Calu3 (cell line): ENCODE measurements around the gene TNFRSF6B. TPM values are rescaled to one million over a fixed set of nuclear protein-coding genes. Genes with fewer than 3 reads are reported as not detected.

Source experiments
- BruUV-seq: library from RNA; stranded (reverse); fragments of 400-500 nt; replicated peaks from 2 replicates; lab custom pipeline; 2021; lab: Mats Ljungman, UMichigan
- CTCF ChIA-PET: fragments of 300-600 bp; sonication (Branson Sonifier 250); formaldehyde crosslinking; loops from one replicate; lab custom pipeline; 2022; ENCODE audit warnings: antibody characterized with exemption; lab: Charles Lee
- DNase-seq: peaks from one replicate; pipeline ENCODE4 v3.0.0; 2022
- H3K27ac Mint-ChIP-seq: one replicate; pipeline ENCODE4 v1.8.0; 2022; ENCODE audit warnings: mixed read lengths; ENCODE audit not compliant: unreplicated experiment
- H3K27me3 Mint-ChIP-seq: one replicate; pipeline ENCODE4 v1.8.0; 2022; ENCODE audit warnings: mixed read lengths; ENCODE audit not compliant: unreplicated experiment
- H3K36me3 Mint-ChIP-seq: one replicate; pipeline ENCODE4 v1.8.0; 2022; ENCODE audit warnings: mild to moderate bottlenecking, moderate library complexity, mixed read lengths; ENCODE audit not compliant: insufficient read depth, unreplicated experiment
- H3K4me1 Mint-ChIP-seq: one replicate; pipeline ENCODE4 v1.8.0; 2022; ENCODE audit warnings: mild to moderate bottlenecking, low read depth, mixed read lengths; ENCODE audit not compliant: unreplicated experiment
- H3K4me3 Mint-ChIP-seq: one replicate; pipeline ENCODE4 v1.8.0; 2022; ENCODE audit warnings: mild to moderate bottlenecking, low read depth, moderate library complexity, mixed read lengths; ENCODE audit not compliant: unreplicated experiment
- H3K9me3 Mint-ChIP-seq: one replicate; pipeline ENCODE4 v1.8.0; 2022; ENCODE audit warnings: low read depth, mixed read lengths; ENCODE audit not compliant: unreplicated experiment
- CTCF ChIP-seq: fragments of 200-600 bp; IDR thresholded peaks from one replicate; pipeline ENCODE4 v1.8.0; 2022; ENCODE audit warnings: antibody characterized with exemption; ENCODE audit not compliant: unreplicated experiment
- intact Hi-C: fragments of 100-400 bp; cut with micrococcal nuclease; formaldehyde crosslinking; loops from one replicate; pipeline ENCODE4 v1.10.0; 2022; ENCODE audit not compliant: unreplicated experiment
- total RNA-seq: library from RNA; stranded (reverse); gene quantifications from 2 replicates; pipeline ENCODE4 v1.2.3, GENCODE V29; 2022

TNFRSF6B gene
- total RNA-seq, 1 experiment from 2014 or later, result not detected

- Mint-ChIP-seq H3K27me3 (no peaks in the 10 kb centered on the region), H3K36me3 (peaks cover 100% of the 10 kb centered on the region), H3K9me3 (no peaks in the 10 kb centered on the region), H3K27ac (peak overlapping the region; percentile 83), H3K4me1 (peaks cover 42% of the 10 kb centered on the region), H3K4me3 (peak overlapping the region; percentile 19)
- intact Hi-C loops, result no loop called here
- no peak for TF ChIP-seq CTCF
- CTCF ChIA-PET, result interaction anchor here (0.5 to 1.8 kb wide), 3 partner anchors 30 to 152 kb away, joined by 4 to 6 read pairs (median 4); partner anchors contain the start of gene PTK6
- no TSS peak for BruUV-seq
- no peak for DNase-seq
These were observed 7.1 kb upstream of the TNFRSF6B start for GRCh38 chr20:63689046-63690002.

GRCh38 chr20:63690003-63690897, 6.2 kb upstream of the TNFRSF6B start:
- H3K27me3 Mint-ChIP-seq, result no peaks in the 10 kb centered on the region
- H3K36me3 Mint-ChIP-seq, result peaks cover 96% of the 10 kb centered on the region
- no TSS peak for BruUV-seq
- DNase-seq, result no peak
- H3K4me1 Mint-ChIP-seq, result peaks cover 33% of the 10 kb centered on the region
- TF ChIP-seq CTCF, result no peak
- intact Hi-C loops, result no loop called here
- CTCF ChIA-PET, result interaction anchor here (0.7 kb wide), 1 partner anchor 152 kb away, joined by 3 read pairs; no protein-coding TSS in a partner anchor
- no peaks in the 10 kb centered on the region for H3K9me3 Mint-ChIP-seq
- peak overlapping the region; percentile 19 for H3K4me3 Mint-ChIP-seq
- H3K27ac Mint-ChIP-seq, result peak overlapping the region; percentile 83

GRCh38 chr20:63690898-63691710, 5.3 kb upstream of the TNFRSF6B start:
- Mint-ChIP-seq H3K27me3 (no peaks in the 10 kb centered on the region), H3K4me3 (peak overlapping the region; percentile 20), H3K9me3 (no peaks in the 10 kb centered on the region), H3K4me1 (peaks cover 25% of the 10 kb centered on the region), H3K27ac (peak overlapping the region; percentile 83), H3K36me3 (peaks cover 96% of the 10 kb centered on the region)
- CTCF ChIA-PET, result interaction anchor here (2.1 kb wide), 2 partner anchors 9 to 153 kb away, joined by 8 to 11 read pairs; partner anchors contain the start of gene PTK6
- intact Hi-C loops, result no loop called here
- TF ChIP-seq CTCF, result no peak
- no TSS peak for BruUV-seq
- DNase-seq, result no peak
